ENCODE data around the gene ADRA2A. TPM values are rescaled to one million over a fixed set of nuclear protein-coding genes. Genes with fewer than 3 reads are reported as not detected.

Gene ADRA2A
- total RNA-seq, 1 experiment from 2014 or later: 1.7 TPM

GRCh38 chr10:111098679-111099437 lies 22.0 kb downstream of the ADRA2A start:
- TF ChIP-seq ZNF671 (CRISPR knock-in tag; IDR thresholded peaks at IDR 0.05) (no peak), NFYB (CRISPR knock-in tag; conservative IDR thresholded peaks at IDR 0.05; ENCODE audit: low read depth) (no peak), CREM (CRISPR knock-in tag; IDR thresholded peaks at IDR 0.05) (no peak), ZNF396 (CRISPR knock-in tag; IDR thresholded peaks at IDR 0.05; ENCODE audit: borderline replicate concordance) (no peak), MXD4 (CRISPR knock-in tag; IDR thresholded peaks at IDR 0.05; ENCODE audit: borderline replicate concordance) (no peak), E2F1 (CRISPR knock-in tag; IDR thresholded peaks at IDR 0.05) (no peak), ZNF532 (CRISPR knock-in tag; IDR thresholded peaks at IDR 0.05; ENCODE audit: borderline replicate concordance) (no peak), ETV6 (CRISPR knock-in tag; IDR thresholded peaks at IDR 0.05) (no peak), ZNF416 (CRISPR knock-in tag; IDR thresholded peaks at IDR 0.05) (no peak), ZBTB21 (CRISPR knock-in tag; IDR thresholded peaks at IDR 0.05; ENCODE audit: borderline replicate concordance) (no peak), NR3C1 (CRISPR knock-in tag; conservative IDR thresholded peaks at IDR 0.05; ENCODE audit: low read depth) (no peak), TCF7 (CRISPR knock-in tag; IDR thresholded peaks at IDR 0.05; ENCODE audit: low read depth) (no peak), ERG (CRISPR knock-in tag; IDR thresholded peaks at IDR 0.05) (no peak), MAX (CRISPR knock-in tag; IDR thresholded peaks at IDR 0.05) (no peak)
- ChIA-PET CTCF (no interaction called here), POLR2A (no interaction called here)
- ATAC-seq (no peak), DNase-seq (ENCODE audit: low spot score) (no peak)
- Mint-ChIP-seq H3K27ac (no peak overlapping the region), H3K4me3 (no peak overlapping the region), H3K4me1 (peaks cover 3% of the 10 kb centered on the region; the same call in 1 of the 2 replicates), H3K36me3 (no peaks in the 10 kb centered on the region), H3K9me3 (peaks cover 8% of the 10 kb centered on the region), H3K27me3 (ENCODE audit: low read depth) (no peaks in the 10 kb centered on the region)

GRCh38 chr10:111100198-111100597 lies 23.4 kb downstream of the ADRA2A start:
- Mint-ChIP-seq H3K36me3 (no peaks in the 10 kb centered on the region), H3K27ac (no peak overlapping the region), H3K4me1 (peaks cover 3% of the 10 kb centered on the region; the same call in 1 of the 2 replicates), H3K9me3 (peaks cover 6% of the 10 kb centered on the region; the same call in 1 of the 2 replicates), H3K27me3 (ENCODE audit: low read depth) (no peaks in the 10 kb centered on the region; the same call in 1 of the 2 replicates), H3K4me3 (no peak overlapping the region)
- ChIA-PET POLR2A (no interaction called here), CTCF (no interaction called here)
- DNase-seq (ENCODE audit: low spot score) (no peak), ATAC-seq (no peak)
- TF ChIP-seq PRRX2 (CRISPR knock-in tag; IDR thresholded peaks at IDR 0.05): no peak
- TF ChIP-seq, protein P1, sequence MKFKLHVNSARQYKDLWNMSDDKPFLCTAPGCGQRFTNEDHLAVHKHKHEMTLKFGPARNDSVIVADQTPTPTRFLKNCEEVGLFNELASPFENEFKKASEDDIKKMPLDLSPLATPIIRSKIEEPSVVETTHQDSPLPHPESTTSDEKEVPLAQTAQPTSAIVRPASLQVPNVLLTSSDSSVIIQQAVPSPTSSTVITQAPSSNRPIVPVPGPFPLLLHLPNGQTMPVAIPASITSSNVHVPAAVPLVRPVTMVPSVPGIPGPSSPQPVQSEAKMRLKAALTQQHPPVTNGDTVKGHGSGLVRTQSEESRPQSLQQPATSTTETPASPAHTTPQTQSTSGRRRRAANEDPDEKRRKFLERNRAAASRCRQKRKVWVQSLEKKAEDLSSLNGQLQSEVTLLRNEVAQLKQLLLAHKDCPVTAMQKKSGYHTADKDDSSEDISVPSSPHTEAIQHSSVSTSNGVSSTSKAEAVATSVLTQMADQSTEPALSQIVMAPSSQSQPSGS (CRISPR knock-in tag; IDR thresholded peaks at IDR 0.05; ENCODE audit: borderline replicate concordance, low read depth): no peak
- no peak for TF ChIP-seq ZBTB43 (CRISPR knock-in tag; IDR thresholded peaks at IDR 0.05)
- TF ChIP-seq ZNF396 (CRISPR knock-in tag; IDR thresholded peaks at IDR 0.05; ENCODE audit: borderline replicate concordance): no peak
- no peak for TF ChIP-seq ZNF263 (CRISPR knock-in tag; IDR thresholded peaks at IDR 0.05; ENCODE audit: low read depth)
- no peak for TF ChIP-seq JAZF1 (CRISPR knock-in tag; IDR thresholded peaks at IDR 0.05)
- TF ChIP-seq, protein P2, sequence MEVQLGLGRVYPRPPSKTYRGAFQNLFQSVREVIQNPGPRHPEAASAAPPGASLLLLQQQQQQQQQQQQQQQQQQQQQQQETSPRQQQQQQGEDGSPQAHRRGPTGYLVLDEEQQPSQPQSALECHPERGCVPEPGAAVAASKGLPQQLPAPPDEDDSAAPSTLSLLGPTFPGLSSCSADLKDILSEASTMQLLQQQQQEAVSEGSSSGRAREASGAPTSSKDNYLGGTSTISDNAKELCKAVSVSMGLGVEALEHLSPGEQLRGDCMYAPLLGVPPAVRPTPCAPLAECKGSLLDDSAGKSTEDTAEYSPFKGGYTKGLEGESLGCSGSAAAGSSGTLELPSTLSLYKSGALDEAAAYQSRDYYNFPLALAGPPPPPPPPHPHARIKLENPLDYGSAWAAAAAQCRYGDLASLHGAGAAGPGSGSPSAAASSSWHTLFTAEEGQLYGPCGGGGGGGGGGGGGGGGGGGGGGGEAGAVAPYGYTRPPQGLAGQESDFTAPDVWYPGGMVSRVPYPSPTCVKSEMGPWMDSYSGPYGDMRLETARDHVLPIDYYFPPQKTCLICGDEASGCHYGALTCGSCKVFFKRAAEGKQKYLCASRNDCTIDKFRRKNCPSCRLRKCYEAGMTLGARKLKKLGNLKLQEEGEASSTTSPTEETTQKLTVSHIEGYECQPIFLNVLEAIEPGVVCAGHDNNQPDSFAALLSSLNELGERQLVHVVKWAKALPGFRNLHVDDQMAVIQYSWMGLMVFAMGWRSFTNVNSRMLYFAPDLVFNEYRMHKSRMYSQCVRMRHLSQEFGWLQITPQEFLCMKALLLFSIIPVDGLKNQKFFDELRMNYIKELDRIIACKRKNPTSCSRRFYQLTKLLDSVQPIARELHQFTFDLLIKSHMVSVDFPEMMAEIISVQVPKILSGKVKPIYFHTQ (CRISPR knock-in tag; IDR thresholded peaks at IDR 0.05): no peak
- TF ChIP-seq FOXJ3 (CRISPR knock-in tag; IDR thresholded peaks at IDR 0.05; ENCODE audit: borderline replicate concordance): no peak
- TF ChIP-seq TCF7 (CRISPR knock-in tag; IDR thresholded peaks at IDR 0.05; ENCODE audit: low read depth): no peak
